Endothelial cell of umbilical vein (primary cell): Measurements from ENCODE around the gene STMN1. TPM values are rescaled to one million over a fixed set of nuclear protein-coding genes. Genes with fewer than 3 reads are reported as not detected.

Source experiments
- BruUV-seq: library from RNA; stranded (reverse); fragments of 400-500 nt; replicated peaks from 2 replicates; lab custom pipeline; 2021; lab: Mats Ljungman, UMichigan
- CTCF ChIA-PET: fragments of 300-600, 350-600 bp; sonication (Branson Sonifier 250); formaldehyde crosslinking; loops from one replicate; lab custom pipeline; 2021; ENCODE audit warnings: antibody characterized with exemption, inconsistent platforms; lab: Charles Lee
- POLR2A ChIA-PET: fragments of 300-600, 350-600 bp; sonication (Branson Sonifier 250); formaldehyde crosslinking; loops from one replicate; lab custom pipeline; 2021; ENCODE audit warnings: antibody characterized with exemption, inconsistent platforms; lab: Charles Lee
- DNase-seq: peaks from one replicate; pipeline ENCODE4 v3.0.0-alpha.2; 2011; ENCODE audit warnings: low read depth, low spot score
- FAIRE-seq: peaks from 2 replicates; lab custom pipeline; 2011; peaks lifted over from hg19 to GRCh38; lab: Jason Lieb, UNC
- H2AFZ ChIP-seq: 2 replicates; pipeline ENCODE4 v1.6.0; 2012; ENCODE audit warnings: low read depth, low read length, control low read depth, inconsistent platforms
- H3K27ac ChIP-seq: 2 replicates; pipeline ENCODE4 v1.5.1; 2011; ENCODE audit warnings: low read depth, mild to moderate bottlenecking, control low read depth, low read length, moderate library complexity; ENCODE audit not compliant: insufficient read depth
- H3K27me3 ChIP-seq, 2 experiments: 2 replicates each; pipeline versions ENCODE4 v1.6.0 to v1.6.1; 2011; ENCODE audit warnings: low read length in 2 of 2, mixed read lengths in 1 of 2; ENCODE audit not compliant: control insufficient read depth in 2 of 2, insufficient read depth in 2 of 2
- H3K36me3 ChIP-seq, 2 experiments: 2 replicates in 1 of 2; 3 replicates in 1 of 2; pipeline ENCODE4 v1.5.1; 2011; ENCODE audit warnings: low read length in 2 of 2, mild to moderate bottlenecking in 1 of 2, moderate library complexity in 1 of 2; ENCODE audit not compliant: control insufficient read depth in 2 of 2, insufficient read depth in 2 of 2; ENCODE audit errors: extremely low read depth in 1 of 2
- H3K4me1 ChIP-seq: 3 replicates; pipeline ENCODE4 v1.5.1; 2011; ENCODE audit warnings: mild to moderate bottlenecking, low read length; ENCODE audit not compliant: control insufficient read depth, insufficient read depth; ENCODE audit errors: extremely low read depth
- H3K4me2 ChIP-seq: 2 replicates; pipeline ENCODE4 v1.6.1; 2011; ENCODE audit warnings: low read length, control low read depth, mixed read lengths; ENCODE audit not compliant: insufficient read depth
- H3K4me3 ChIP-seq, 3 experiments: fragments of 200-600 bp in 1 of 3; sonication (generic), shearing (Covaris generic) in 1 of 3; replicated peaks in 1 of 3; 2 replicates each; pipeline ENCODE4 v1.5.1; 2011 to 2016; ENCODE audit warnings: control low read depth in 3 of 3, low read length in 3 of 3, mild to moderate bottlenecking in 2 of 3, inconsistent platforms in 1 of 3, low read depth in 1 of 3, moderate library complexity in 1 of 3; ENCODE audit not compliant: insufficient read depth in 1 of 3
- H3K79me2 ChIP-seq: 2 replicates; pipeline ENCODE4 v1.6.0; 2012; ENCODE audit warnings: low read length, inconsistent platforms; ENCODE audit not compliant: control insufficient read depth, insufficient read depth
- H3K9ac ChIP-seq: replicated peaks from 2 replicates; pipeline ENCODE3; 2011; ENCODE audit warnings: low read length, control low read depth; ENCODE audit not compliant: insufficient read depth; ENCODE audit errors: extremely low read depth
- H3K9me1 ChIP-seq: replicated peaks from 3 replicates; pipeline ENCODE4 v1.6.0; 2011; ENCODE audit warnings: mild to moderate bottlenecking, low read length; ENCODE audit not compliant: control insufficient read depth, insufficient read depth; ENCODE audit errors: extremely low read depth
- H3K9me3 ChIP-seq: replicated peaks from 2 replicates; pipeline ENCODE4 v1.5.1; 2012; ENCODE audit warnings: low read length, inconsistent platforms; ENCODE audit not compliant: control insufficient read depth, insufficient read depth
- H4K20me1 ChIP-seq: replicated peaks from 2 replicates; pipeline ENCODE3; 2011; ENCODE audit warnings: mild to moderate bottlenecking, low read length; ENCODE audit not compliant: control insufficient read depth, insufficient read depth; ENCODE audit errors: extremely low read depth
- EZH2 ChIP-seq: IDR thresholded peaks from 2 replicates; pipeline ENCODE4 v1.6.1; 2012; ENCODE audit warnings: borderline replicate concordance, low read depth, mild to moderate bottlenecking, moderate library complexity, low read length, inconsistent platforms; ENCODE audit not compliant: severe bottlenecking
- FOS ChIP-seq: IDR thresholded peaks from 2 replicates; pipeline ENCODE4 v1.6.1; 2011; ENCODE audit warnings: mild to moderate bottlenecking, low read length, moderate library complexity, borderline replicate concordance; ENCODE audit not compliant: insufficient read depth
- GATA2 ChIP-seq: IDR thresholded peaks from 2 replicates; pipeline ENCODE4 v1.7.0; 2011; ENCODE audit warnings: low read depth, mild to moderate bottlenecking, moderate library complexity, mixed read lengths, low read length; ENCODE audit not compliant: insufficient read length, insufficient read depth
- JUN ChIP-seq: IDR thresholded peaks from 2 replicates; pipeline ENCODE4 v1.6.1; 2011; ENCODE audit warnings: borderline replicate concordance, low read depth; ENCODE audit not compliant: insufficient read length, insufficient read depth
- MYC ChIP-seq: IDR thresholded peaks from one replicate; pipeline ENCODE4 v1.6.1; 2011; ENCODE audit warnings: mild to moderate bottlenecking, low read depth, low read length
- POLR2A ChIP-seq: IDR thresholded peaks from 2 replicates; pipeline ENCODE4 v1.6.1; 2012; ENCODE audit warnings: low read depth, mild to moderate bottlenecking, control low read depth, low read length
- POLR2AphosphoS5 ChIP-seq: IDR thresholded peaks from 2 replicates; pipeline ENCODE4 v1.6.1; 2012; ENCODE audit warnings: low read depth, mild to moderate bottlenecking, control low read depth, low read length, moderate library complexity; ENCODE audit not compliant: insufficient read depth
- dilution Hi-C: fragments of 300-500 bp; cut with MboI; formaldehyde crosslinking; loops from one replicate; pipeline ENCODE4 v1.15.0; 2019; ENCODE audit warnings: low sequenced_read_pairs; ENCODE audit not compliant: extremely low pct_ligation_motif_present
- intact Hi-C: fragments of 100-400 bp; cut with micrococcal nuclease; formaldehyde crosslinking; loops from one replicate; pipeline ENCODE4 v1.10.0; 2022
- polyA plus RNA-seq, 4 experiments: library from polyadenylated mRNA; depleted of rRNA in 3 of 4; stranded (reverse) in 3 of 4; unstranded in 1 of 4; fragments of >200 nt; gene quantifications; 2 replicates each; pipeline versions ENCODE4 v1.2.1 to v1.2.3, GENCODE V29; 2011 to 2012; ENCODE audit warnings: missing spikeins in 1 of 4
- total RNA-seq: library from RNA; stranded (reverse); gene quantifications from 2 replicates; pipeline ENCODE4 v1.2.3, GENCODE V29; 2021
- TF ChIP-seq, protein P1 (sequence below): IDR thresholded peaks from 2 replicates; pipeline ENCODE4 v1.6.1; 2011; ENCODE audit not compliant: insufficient read depth, insufficient read length
- TF ChIP-seq, protein P2 (sequence below), 2 donors: IDR thresholded peaks; 1 replicate in 1 of 2; 2 replicates in 1 of 2; pipeline ENCODE4 v1.5.1; 2011; ENCODE audit warnings: low read length in 2 of 2, mild to moderate bottlenecking in 2 of 2, moderate library complexity in 2 of 2, control low read depth in 1 of 2, inconsistent platforms in 1 of 2, low read depth in 1 of 2; ENCODE audit not compliant: insufficient read depth in 1 of 2; ENCODE audit errors: extremely low read depth in 1 of 2

STMN1 gene
- total and polyA plus RNA-seq, 2 donors (not counting 3 experiments of a cell fraction or from before 2014, with no cell fraction given): 102 to 503 TPM

DNA sequence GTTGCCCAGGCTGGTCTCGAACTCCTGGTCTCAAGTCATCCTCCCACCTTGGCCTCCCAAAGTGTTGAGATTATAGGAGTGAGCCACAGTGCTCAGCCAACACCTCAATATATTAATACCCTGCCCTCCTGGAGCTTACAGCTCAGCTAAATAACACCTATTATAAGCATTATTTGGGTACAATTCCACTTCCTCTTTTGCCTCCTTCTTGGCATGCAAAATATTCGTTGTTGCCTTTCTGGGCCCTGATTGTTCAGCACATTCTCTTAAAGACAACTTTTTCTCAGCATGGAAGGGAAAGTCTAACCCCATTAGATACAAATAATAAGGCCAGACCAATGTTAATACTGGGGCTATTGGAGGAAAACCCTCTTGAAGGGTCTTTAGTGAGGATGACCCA is 33.5 kb downstream of the STMN1 start:
- no peak for TF ChIP-seq POLR2AphosphoS5
- TF ChIP-seq POLR2A: no peak
- TF ChIP-seq, protein P1, sequence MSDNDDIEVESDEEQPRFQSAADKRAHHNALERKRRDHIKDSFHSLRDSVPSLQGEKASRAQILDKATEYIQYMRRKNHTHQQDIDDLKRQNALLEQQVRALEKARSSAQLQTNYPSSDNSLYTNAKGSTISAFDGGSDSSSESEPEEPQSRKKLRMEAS: no peak
- TF ChIP-seq JUN: no peak
- TF ChIP-seq, protein P2, sequence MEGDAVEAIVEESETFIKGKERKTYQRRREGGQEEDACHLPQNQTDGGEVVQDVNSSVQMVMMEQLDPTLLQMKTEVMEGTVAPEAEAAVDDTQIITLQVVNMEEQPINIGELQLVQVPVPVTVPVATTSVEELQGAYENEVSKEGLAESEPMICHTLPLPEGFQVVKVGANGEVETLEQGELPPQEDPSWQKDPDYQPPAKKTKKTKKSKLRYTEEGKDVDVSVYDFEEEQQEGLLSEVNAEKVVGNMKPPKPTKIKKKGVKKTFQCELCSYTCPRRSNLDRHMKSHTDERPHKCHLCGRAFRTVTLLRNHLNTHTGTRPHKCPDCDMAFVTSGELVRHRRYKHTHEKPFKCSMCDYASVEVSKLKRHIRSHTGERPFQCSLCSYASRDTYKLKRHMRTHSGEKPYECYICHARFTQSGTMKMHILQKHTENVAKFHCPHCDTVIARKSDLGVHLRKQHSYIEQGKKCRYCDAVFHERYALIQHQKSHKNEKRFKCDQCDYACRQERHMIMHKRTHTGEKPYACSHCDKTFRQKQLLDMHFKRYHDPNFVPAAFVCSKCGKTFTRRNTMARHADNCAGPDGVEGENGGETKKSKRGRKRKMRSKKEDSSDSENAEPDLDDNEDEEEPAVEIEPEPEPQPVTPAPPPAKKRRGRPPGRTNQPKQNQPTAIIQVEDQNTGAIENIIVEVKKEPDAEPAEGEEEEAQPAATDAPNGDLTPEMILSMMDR (IDR thresholded peaks at IDR 0.05; ENCODE audit: extremely low read depth in 1 of 2, insufficient read depth in 1 of 2, low read depth in 1 of 2, low read length in 2 of 2): no peak
- TF ChIP-seq GATA2: no peak
- TF ChIP-seq MYC: no peak
- TF ChIP-seq EZH2: no peak
- no peak for TF ChIP-seq FOS
- CTCF ChIA-PET: no interaction called here
- Histone ChIP-seq H4K20me1 (no peaks in the 10 kb centered on the region), H3K9me1 (no peaks in the 10 kb centered on the region), H3K79me2 (no peaks in the 10 kb centered on the region), H3K36me3 (no peaks in the 10 kb centered on the region), H3K4me1 (peaks cover 16% of the 10 kb centered on the region), H3K4me2 (no peak overlapping the region), H3K27ac (no peak overlapping the region), H3K27me3 (no peaks in the 10 kb centered on the region), H3K4me3 (no peak overlapping the region), H3K9ac (no peak overlapping the region), H2AFZ (no peak overlapping the region), H3K9me3 (no peaks in the 10 kb centered on the region)
- FAIRE-seq (no peak), DNase-seq (no peak)
- dilution Hi-C loops (no loop called here), intact Hi-C loops (no loop called here)
- no TSS peak for BruUV-seq
- POLR2A ChIA-PET: interaction anchor here (0.7 kb wide), 1 partner anchor 79 kb away, joined by 6 read pairs; no protein-coding TSS in a partner anchor
